ENCODE results near the gene AGPAT4. TPM values are rescaled to one million over a fixed set of nuclear protein-coding genes. Genes with fewer than 3 reads are reported as not detected.
"Not testable (repeated sequence)": the region's sequence is repeated elsewhere in the genome, so short reads cannot be mapped to it uniquely, and the experiment has no call there.

Gene AGPAT4
- total and polyA plus RNA-seq, 2 donors (not counting 3 experiments of a cell fraction or from before 2014, with no cell fraction given) = 10.2 to 15.2 TPM

DNA sequence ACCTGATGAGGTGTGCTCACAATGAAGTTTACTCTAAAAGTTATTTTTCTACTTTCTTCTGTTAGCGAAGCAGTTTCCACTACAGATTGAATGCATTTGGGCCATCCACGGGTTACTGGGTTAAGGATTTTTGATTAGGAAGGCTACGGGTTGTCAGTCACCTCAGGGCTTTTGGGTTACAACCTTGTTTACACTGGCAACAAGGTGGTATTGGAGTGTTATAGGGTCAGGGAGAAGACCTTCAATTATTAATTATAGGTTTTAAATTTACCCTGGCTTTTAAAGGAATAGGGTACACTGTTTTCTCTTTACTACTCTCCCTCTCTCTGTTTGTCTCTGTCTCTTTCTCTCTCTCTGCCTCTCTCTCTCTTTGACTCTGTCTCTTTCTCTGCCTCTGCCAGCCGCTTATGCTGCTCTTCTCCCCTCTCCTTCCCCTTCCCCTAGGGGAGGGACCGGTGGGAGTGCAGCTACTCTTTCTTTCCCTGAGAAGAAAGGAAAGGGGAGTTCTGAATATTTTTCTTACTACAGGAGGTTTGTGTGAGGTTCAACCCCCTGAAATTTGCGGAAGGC, 40.2 kb upstream of the AGPAT4 start:
- Histone ChIP-seq H3K4me3 (replicated peaks in 1 of 3; ENCODE audit: insufficient read depth in 1 of 3, low read depth in 1 of 3, low read length in 3 of 3) (no peak overlapping the region), H3K27ac (ENCODE audit: insufficient read depth, low read depth, low read length) (no peak overlapping the region), H3K4me2 (ENCODE audit: insufficient read depth, low read length) (no peak overlapping the region), H3K9me3 (replicated peaks; ENCODE audit: control insufficient read depth, insufficient read depth, low read length) (no peaks in the 10 kb centered on the region), H3K4me1 (ENCODE audit: control insufficient read depth, extremely low read depth, insufficient read depth, low read length) (no peaks in the 10 kb centered on the region), H2AFZ (ENCODE audit: low read depth, low read length) (no peak overlapping the region), H3K79me2 (ENCODE audit: control insufficient read depth, insufficient read depth, low read length) (no peaks in the 10 kb centered on the region), H4K20me1 (replicated peaks; ENCODE audit: control insufficient read depth, extremely low read depth, insufficient read depth, low read length) (no peaks in the 10 kb centered on the region), H3K9ac (replicated peaks; ENCODE audit: extremely low read depth, insufficient read depth, low read length) (no peak overlapping the region), H3K27me3 (ENCODE audit: control insufficient read depth in 2 of 2, insufficient read depth in 2 of 2, low read length in 2 of 2) (no peaks in the 10 kb centered on the region), H3K9me1 (replicated peaks; ENCODE audit: control insufficient read depth, extremely low read depth, insufficient read depth, low read length) (no peaks in the 10 kb centered on the region), H3K36me3 (ENCODE audit: control insufficient read depth in 2 of 2, extremely low read depth in 1 of 2, insufficient read depth in 2 of 2, low read length in 2 of 2) (no peaks in the 10 kb centered on the region)
- CTCF ChIA-PET = no interaction called here
- dilution Hi-C loops (cut with MboI; ENCODE audit: extremely low pct_ligation_motif_present, low sequenced_read_pairs) (no loop called here), intact Hi-C loops (cut with micrococcal nuclease) (no loop called here)
- TF ChIP-seq, protein P1, sequence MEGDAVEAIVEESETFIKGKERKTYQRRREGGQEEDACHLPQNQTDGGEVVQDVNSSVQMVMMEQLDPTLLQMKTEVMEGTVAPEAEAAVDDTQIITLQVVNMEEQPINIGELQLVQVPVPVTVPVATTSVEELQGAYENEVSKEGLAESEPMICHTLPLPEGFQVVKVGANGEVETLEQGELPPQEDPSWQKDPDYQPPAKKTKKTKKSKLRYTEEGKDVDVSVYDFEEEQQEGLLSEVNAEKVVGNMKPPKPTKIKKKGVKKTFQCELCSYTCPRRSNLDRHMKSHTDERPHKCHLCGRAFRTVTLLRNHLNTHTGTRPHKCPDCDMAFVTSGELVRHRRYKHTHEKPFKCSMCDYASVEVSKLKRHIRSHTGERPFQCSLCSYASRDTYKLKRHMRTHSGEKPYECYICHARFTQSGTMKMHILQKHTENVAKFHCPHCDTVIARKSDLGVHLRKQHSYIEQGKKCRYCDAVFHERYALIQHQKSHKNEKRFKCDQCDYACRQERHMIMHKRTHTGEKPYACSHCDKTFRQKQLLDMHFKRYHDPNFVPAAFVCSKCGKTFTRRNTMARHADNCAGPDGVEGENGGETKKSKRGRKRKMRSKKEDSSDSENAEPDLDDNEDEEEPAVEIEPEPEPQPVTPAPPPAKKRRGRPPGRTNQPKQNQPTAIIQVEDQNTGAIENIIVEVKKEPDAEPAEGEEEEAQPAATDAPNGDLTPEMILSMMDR (IDR thresholded peaks at IDR 0.05; ENCODE audit: extremely low read depth in 1 of 2, insufficient read depth in 1 of 2, low read depth in 1 of 2, low read length in 2 of 2) = no peak
- TF ChIP-seq POLR2AphosphoS5 (IDR thresholded peaks at IDR 0.05; ENCODE audit: insufficient read depth, low read depth, low read length) (no peak), FOS (IDR thresholded peaks at IDR 0.05; ENCODE audit: borderline replicate concordance, insufficient read depth, low read length) (no peak), MYC (IDR thresholded peaks at IDR 0.05; ENCODE audit: low read depth, low read length) (no peak), EZH2 (IDR thresholded peaks at IDR 0.05; ENCODE audit: borderline replicate concordance, low read depth, low read length, severe bottlenecking) (no peak), GATA2 (IDR thresholded peaks at IDR 0.05; ENCODE audit: insufficient read depth, insufficient read length, low read depth, low read length) (no peak), POLR2A (IDR thresholded peaks at IDR 0.05; ENCODE audit: low read depth, low read length) (no peak), JUN (IDR thresholded peaks at IDR 0.05; ENCODE audit: borderline replicate concordance, insufficient read depth, insufficient read length, low read depth) (no peak)
- TF ChIP-seq, protein P2, sequence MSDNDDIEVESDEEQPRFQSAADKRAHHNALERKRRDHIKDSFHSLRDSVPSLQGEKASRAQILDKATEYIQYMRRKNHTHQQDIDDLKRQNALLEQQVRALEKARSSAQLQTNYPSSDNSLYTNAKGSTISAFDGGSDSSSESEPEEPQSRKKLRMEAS (IDR thresholded peaks at IDR 0.05; ENCODE audit: insufficient read depth, insufficient read length) = no peak
- DNase-seq (ENCODE audit: low read depth, low spot score) (no peak), FAIRE-seq (no peak)
- no TSS peak for BruUV-seq (replicated peaks)
- POLR2A ChIA-PET = no interaction called here

DNA sequence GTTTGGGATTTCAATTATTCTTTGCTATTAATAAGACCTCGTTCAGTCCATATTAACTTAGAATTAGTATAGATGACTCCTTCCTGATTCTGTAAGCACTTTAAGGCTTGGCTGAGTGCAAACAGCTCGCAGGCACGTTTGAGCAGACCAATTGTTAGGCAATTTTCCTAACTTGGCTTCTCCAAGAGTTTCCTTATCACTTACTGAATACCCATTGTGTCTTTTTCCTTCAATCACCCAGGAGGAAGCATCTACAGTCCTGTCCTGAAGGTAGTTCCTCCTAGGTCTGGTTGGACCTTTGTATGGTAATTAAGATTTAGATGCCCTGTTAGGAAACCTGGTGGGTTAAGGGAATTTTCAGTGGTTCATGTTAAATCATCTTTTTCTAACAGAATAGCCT, 39.6 kb upstream of the AGPAT4 start:
- H3K36me3 ChIP-seq (ENCODE audit: control insufficient read depth in 2 of 2, extremely low read depth in 1 of 2, insufficient read depth in 2 of 2, low read length in 2 of 2); H2AFZ ChIP-seq (ENCODE audit: low read depth, low read length); H3K27ac ChIP-seq (ENCODE audit: insufficient read depth, low read depth, low read length); CTCF ChIA-PET; H3K9me1 ChIP-seq (replicated peaks; ENCODE audit: control insufficient read depth, extremely low read depth, insufficient read depth, low read length); H4K20me1 ChIP-seq (replicated peaks; ENCODE audit: control insufficient read depth, extremely low read depth, insufficient read depth, low read length); H3K9ac ChIP-seq (replicated peaks; ENCODE audit: extremely low read depth, insufficient read depth, low read length); H3K79me2 ChIP-seq (ENCODE audit: control insufficient read depth, insufficient read depth, low read length); H3K9me3 ChIP-seq (replicated peaks; ENCODE audit: control insufficient read depth, insufficient read depth, low read length); FAIRE-seq; POLR2A ChIA-PET; H3K4me3 ChIP-seq (replicated peaks in 1 of 3; ENCODE audit: insufficient read depth in 1 of 3, low read depth in 1 of 3, low read length in 3 of 3); dilution Hi-C loops (cut with MboI; ENCODE audit: extremely low pct_ligation_motif_present, low sequenced_read_pairs); intact Hi-C loops (cut with micrococcal nuclease); DNase-seq (ENCODE audit: low read depth, low spot score); BruUV-seq (replicated peaks); H3K27me3 ChIP-seq (ENCODE audit: control insufficient read depth in 2 of 2, insufficient read depth in 2 of 2, low read length in 2 of 2); H3K4me2 ChIP-seq (ENCODE audit: insufficient read depth, low read length); H3K4me1 ChIP-seq (ENCODE audit: control insufficient read depth, extremely low read depth, insufficient read depth, low read length): not testable (repeated sequence)

DNA sequence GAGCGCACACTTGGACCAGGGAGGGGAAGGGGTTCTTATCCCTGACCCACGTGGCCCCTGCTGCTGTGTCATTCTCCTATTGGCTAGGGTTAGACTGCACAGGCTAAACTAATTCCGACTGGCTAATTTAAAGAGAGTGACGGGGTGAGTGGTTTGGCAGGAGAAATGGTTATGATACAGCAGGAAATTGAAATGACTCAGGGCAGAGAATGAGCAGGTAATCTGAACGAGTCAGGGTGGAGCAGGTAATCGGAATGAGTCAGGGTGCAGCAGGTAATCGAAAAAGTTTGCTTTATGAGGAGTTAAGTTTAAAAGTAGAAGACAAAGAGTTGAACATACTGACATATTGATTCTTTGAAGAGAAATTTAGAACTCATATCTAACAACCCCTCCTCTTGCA, 35.9 kb upstream of the AGPAT4 start:
- DNase-seq (ENCODE audit: low read depth, low spot score); H3K4me2 ChIP-seq (ENCODE audit: insufficient read depth, low read length); FAIRE-seq; H3K36me3 ChIP-seq (ENCODE audit: control insufficient read depth in 2 of 2, extremely low read depth in 1 of 2, insufficient read depth in 2 of 2, low read length in 2 of 2); BruUV-seq (replicated peaks); H3K9ac ChIP-seq (replicated peaks; ENCODE audit: extremely low read depth, insufficient read depth, low read length); POLR2A ChIA-PET; H3K27ac ChIP-seq (ENCODE audit: insufficient read depth, low read depth, low read length); H2AFZ ChIP-seq (ENCODE audit: low read depth, low read length); H4K20me1 ChIP-seq (replicated peaks; ENCODE audit: control insufficient read depth, extremely low read depth, insufficient read depth, low read length); H3K9me3 ChIP-seq (replicated peaks; ENCODE audit: control insufficient read depth, insufficient read depth, low read length); intact Hi-C loops (cut with micrococcal nuclease); H3K79me2 ChIP-seq (ENCODE audit: control insufficient read depth, insufficient read depth, low read length); CTCF ChIA-PET; H3K9me1 ChIP-seq (replicated peaks; ENCODE audit: control insufficient read depth, extremely low read depth, insufficient read depth, low read length); dilution Hi-C loops (cut with MboI; ENCODE audit: extremely low pct_ligation_motif_present, low sequenced_read_pairs); H3K4me1 ChIP-seq (ENCODE audit: control insufficient read depth, extremely low read depth, insufficient read depth, low read length); H3K4me3 ChIP-seq (replicated peaks in 1 of 3; ENCODE audit: insufficient read depth in 1 of 3, low read depth in 1 of 3, low read length in 3 of 3); H3K27me3 ChIP-seq (ENCODE audit: control insufficient read depth in 2 of 2, insufficient read depth in 2 of 2, low read length in 2 of 2): not testable (repeated sequence)
